Stimulated activated CD4-positive, alpha-beta T cell treated with anti-CD3 and anti-CD28 coated beads, Interleukin-2, amount 100 ng/mL, for 24 hours (primary cell): ENCODE data around the gene TNRC6C.
"Not testable (repeated sequence)": the region's sequence is repeated elsewhere in the genome, so short reads cannot be mapped to it uniquely, and the experiment has no call there.

Experiments
- DNase-seq, 2 donors: peaks; one replicate each; pipeline ENCODE4 v3.0.0-alpha.2; 2020

The TNRC6C gene

DNA sequence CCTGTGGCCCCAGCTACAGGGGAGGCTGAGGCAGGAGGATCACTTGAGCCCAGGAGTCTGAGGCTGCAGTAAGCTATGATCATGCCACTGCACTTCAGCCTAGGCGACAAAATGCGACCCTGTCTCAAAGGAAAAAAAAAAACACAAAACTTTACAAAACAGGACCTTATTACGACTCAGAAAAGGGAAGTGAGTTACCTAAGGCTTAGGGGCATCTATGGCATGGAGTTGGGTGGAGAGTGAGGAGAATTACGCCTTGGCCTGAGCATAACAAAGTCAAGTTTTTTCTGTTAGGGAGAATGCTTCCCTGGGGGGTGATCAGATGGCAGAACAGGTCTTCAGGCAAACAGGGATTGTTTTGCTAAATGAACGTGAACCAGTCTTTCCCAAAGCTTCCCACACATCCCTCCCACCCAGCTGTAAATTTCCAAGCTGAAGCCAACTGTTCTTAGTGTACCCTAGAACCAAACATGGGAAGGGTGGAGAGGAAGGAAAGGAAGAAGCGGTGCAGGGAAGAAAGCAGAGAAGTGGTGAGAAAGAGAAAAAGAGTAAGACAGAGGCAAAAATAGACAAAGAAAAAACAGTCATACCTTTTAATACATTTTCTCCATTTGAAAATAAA, 24.6 kb upstream of the TNRC6C start:
- no peak for DNase-seq

DNA sequence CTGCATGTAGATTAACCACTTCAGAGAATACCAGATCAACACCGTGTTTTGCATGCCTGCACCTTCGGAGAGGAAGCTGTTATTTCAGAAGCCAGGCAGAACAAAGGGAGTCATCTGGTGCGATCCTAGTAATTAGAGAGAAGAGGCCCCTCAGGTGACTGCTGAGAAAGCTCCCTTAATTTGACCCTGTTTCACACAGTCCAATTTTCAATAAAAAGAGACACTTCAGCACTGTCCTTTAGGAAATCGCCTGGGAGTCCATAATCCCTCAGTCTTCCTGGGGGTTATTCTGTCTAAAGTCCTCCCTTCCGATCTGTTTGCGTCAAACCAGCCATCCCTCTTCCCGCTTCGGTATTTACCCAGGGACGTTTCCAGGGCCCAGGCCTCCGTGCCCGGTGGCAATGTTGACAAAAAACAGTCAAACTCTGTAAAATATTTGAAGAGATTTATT, 23.4 kb upstream of the TNRC6C start:
- DNase-seq, result no peak

DNA sequence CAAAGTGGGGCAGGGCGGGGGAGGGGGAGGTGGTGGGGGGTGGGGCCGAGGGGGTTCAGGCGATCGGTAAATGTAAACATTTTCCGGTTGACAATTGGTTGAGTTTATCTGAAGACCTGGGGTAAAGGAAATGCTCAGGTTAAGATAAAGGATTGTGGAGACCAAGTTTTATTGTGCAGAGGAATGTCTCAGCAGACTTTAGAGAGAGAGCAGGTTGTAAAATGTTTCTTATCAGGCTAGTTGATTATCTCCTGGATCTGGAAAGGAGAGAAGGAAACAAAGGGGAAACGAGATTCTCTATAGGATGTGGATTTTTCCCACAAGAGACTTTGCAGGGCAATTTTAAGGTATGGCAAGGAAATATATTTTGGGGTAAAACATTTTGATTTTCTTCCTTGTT, 22.8 kb upstream of the TNRC6C start:
- not testable (repeated sequence) for DNase-seq

DNA sequence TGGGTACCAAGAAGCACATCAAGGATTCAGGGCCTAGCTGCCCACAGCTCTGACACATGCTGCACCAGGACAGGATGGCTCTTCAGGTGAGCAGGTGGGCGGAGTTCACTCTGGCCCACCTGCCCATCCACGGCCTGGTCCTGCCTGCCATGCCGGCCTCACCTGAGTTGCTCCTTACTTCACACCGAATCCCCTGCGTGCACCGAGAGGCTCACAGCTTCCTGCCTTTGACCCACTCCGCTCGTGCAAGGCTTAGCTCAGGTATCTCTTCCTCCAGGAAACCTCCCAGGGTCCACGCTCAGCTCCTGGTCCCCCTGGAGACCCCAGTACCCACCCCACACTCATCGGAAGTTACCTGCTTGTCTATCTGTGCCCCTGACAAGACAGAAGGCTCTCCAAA, 21.6 kb upstream of the TNRC6C start:
- DNase-seq, result no peak

DNA sequence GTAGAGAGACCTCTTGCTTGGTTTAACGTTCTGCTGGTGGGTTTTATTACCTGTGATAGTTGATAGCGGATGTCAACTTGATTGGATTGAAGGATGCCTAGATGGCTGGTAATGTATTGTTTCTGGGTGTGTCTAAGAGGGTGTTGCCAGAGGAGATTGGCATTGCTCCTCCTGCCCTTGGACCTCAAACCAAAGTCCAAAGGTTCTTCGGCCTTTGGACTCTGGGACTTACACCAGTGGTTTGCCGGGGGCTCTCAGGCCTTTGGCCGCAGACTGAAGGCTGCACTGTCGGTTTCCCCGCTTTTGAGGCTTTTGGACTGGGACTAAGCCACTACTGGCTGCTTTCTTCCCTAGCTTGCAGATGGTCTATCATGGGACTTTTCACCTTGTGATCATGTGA, 17.5 kb upstream of the TNRC6C start:
- DNase-seq, result no peak

DNA sequence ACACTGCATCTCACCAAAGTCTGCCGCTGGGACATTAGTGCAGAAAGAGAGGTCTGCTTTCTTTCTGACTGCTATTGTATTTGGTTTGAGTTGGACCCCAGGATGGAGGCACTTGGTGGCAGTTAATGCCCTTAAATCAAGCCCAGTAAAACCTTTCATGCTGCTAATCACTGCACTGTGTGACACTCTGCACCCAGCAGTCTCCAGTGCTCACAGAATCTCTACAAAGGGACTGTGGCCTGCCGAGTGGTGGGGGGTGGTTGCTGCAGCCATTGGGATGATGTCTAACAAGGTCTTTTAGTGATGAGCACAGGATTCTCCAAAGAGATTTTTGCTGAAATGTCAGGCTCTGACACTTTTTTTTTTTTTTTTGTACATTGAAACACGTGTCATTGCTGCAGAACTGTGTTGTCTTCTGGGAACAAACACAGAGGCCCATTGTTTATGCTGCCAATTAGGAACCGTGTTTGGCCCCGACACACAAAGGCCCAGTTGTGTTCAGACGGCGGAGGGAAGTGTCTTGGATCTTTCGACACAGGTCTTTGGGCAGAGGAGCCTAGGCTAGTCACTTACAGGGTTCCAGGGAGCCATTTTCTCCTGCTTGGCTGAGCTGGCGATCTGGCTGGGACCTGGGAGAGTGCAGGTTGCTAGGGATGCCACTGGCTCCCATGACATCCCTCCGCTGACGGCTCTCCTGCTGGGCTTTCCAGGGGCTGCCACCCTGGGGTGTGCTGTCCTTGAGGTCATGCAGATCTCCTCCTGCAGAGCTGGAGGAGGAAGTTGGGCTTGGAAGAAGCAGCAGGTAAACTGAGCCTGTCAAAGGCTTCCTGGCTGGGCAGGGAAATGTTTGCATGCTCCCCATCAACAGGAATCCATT, 16.2 kb upstream of the TNRC6C start:
- DNase-seq, result no peak

DNA sequence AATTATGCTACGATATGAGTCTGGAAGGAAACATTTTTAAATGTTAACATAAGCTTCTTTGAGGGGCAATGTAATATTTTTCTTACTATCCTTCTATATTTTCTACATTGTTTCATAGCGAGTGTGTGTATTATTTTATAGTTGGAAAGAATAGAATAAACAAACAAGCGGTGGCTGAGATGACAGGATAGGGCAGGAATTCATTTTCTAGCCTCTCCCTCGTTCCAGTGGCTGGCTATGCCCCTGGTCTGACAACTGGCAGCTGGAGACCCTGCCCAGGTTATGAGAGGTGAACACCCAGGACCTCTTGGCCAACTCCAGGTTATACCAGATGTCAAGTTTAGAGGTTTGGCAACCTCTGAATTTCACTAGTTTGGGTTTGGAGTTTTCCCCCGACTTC, 14.5 kb upstream of the TNRC6C start:
- DNase-seq, result no peak

DNA sequence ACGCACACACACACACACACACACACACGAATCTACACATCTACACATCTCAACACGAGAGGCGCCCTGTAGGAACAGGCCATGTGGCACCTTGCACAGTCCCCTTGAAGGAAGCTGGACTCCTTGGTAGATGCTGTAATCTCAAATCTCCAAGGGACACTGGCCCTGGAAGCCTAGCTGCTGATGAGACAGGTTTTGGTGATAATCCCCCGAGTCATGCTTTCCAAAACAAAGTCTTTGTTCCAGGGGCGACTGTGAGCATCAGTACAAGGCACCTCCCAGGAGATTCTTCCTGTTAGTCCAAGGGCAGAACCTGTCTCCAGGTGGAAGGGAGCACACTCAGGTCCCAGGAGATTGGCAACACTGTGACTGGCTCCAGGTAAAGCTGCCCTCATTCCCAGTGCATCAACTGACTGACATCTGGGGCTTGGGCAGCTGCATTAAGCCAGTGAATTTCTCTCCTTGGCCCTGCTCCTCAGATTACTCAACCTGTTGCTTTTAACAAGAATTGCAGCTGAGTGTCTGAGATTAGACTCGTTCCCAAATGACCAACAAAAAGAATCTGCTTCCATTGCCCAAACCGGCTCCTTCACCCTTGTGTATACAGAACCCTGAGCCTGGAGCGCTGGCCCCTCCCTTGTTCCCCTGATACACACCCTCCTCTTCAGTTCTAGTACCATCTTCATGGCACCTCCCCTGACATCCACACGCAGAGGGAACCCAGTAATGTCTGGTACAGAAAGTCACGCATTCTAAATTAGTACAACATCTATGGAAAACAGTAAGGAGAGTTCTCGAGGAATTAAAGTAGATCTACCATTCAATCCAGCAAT, 13.9 kb upstream of the TNRC6C start:
- DNase-seq, result no peak

DNA sequence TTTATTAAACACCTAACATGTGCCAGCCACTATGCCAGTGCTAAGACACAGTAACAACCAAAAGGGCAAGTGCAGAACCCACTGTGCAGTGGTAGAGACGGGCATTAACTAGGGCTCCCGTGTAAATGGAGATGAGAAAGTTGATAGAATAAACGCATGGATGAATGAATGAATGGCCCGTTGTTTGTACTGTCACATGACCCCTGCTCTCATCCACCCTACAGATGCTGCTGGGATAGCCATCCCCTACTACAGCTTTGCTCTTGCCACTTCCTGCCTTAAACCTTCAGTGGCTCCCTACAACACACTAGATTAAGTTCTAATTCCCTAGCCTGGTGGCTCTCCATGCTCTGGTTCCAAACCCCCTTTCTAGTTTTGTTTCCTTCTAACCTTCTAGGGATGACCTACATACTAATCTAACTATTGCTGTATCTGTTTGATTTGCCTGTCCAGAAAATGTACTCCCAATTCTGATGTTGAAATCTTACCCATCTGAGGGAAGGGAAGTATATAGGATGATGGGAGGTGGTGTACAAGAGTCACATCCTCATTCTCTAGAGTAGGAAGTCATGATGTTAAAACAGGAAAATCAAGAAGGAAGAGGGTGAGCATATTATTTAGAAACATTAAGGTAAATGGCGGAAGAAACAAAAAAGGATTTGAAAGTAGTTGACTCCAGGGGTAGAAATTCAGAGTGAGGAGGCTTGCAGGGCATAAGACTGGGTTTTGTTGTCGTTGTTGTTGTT, 11.4 kb upstream of the TNRC6C start:
- no peak for DNase-seq

DNA sequence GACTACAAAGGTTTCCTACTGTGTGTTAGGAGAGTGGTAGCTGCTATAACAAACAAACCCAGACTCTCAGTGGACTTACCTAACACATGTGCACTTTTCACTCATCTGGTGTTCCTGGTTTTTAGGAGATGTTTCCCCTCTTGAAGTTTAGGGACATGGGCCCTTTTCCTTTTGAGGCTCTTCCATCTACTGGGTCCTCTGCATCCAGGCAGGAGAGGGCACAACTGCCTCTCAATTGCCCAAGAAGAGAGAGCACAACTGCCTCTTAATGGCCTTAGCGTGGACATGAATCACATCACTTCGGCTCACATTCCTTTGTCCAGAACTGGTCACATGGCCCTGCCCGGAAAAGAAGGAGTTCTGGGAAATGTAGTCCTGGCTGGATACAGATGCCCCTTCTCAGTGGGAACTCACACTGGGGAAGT, 9.8 kb upstream of the TNRC6C start:
- no peak for DNase-seq

DNA sequence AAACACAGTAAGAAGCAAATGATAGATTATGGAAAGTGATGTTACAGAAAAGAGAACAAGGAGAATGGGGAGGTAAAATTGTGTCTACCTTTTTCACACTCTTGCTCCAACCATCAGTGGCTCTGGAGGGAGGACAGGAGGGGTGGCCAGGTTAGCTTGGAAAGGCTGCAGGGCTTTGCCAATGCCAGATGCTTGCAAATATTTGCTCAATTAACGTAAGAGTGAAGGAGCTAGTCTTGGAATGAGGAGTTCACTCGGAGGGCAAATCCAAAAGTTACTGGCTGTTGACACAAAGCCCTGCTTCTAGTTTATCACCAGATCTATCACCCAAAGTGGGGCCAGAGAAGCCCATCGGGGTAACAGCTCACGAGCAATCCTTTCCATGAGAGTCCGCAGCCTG, 7.4 kb upstream of the TNRC6C start:
- no peak for DNase-seq

DNA sequence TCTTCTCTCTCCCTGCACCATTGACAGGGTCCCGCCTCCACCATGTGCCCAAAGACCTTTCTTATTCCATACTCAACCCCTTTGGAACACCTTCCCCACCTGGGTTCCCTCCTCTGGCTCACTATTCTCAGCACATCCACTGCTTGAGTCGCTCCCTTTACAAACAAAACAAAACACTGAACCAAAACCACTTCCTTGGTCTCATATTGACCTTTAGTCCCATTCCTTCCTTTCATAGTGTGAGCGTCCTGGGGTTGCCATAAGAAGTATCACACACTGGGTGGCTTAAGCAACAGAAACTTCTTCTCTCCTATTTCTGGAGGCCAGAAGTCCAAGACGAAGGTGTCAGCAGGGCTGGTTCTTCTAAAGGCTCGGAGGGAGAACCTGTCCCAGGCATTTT, 6.1 kb upstream of the TNRC6C start:
- DNase-seq, result no peak

DNA sequence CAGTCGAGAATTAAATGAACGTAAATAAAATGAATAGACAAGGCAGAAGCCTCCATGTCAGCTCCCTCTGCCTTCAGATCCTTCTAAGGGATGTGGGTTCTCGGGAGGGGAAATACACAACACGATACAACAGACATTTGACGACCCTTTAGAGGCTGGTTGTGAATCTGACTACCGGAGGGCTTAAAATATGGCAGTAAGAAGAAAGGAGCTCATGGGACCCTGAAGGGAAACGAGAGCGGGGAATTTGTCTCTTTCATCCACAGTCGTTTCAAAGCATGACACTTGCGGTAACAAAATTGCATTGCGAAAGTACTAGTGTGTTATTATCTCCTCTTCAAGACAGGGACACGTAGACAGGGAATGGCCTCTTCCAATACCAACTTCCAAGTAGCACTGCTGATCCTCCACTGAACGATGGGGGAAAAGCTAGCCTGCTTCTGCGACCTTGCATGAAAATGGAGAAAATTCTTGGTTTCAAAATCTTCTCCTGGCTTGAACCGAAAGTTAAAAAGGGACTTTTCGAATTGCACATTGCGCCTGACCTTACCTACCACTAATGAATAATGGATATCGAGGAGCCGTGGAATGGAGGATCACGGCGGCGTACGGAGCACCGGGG, 1.2 kb upstream of the TNRC6C start:
- DNase-seq, result no peak

DNA sequence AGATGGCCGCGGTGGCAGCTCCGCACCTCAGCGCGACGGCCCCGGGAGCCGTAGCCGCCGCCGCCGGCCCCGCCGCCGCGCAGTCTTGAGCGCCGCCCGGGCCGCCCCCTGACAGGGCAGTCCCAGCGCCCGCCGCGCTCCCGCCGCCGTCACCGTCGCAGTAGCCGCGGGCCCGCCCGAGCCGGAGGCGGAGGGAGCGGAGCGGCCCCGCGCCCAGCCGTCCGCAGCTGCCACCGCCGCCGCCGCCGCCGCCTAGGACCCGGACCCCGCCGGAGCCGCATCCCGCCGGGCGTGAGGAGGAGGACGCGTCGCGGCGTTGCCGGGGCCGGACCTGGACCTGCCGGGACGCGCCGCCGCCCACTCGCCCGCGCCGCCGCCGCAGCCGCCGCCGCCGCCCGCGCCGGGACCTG, 218 bp downstream of the TNRC6C start:
- DNase-seq, result no peak

DNA sequence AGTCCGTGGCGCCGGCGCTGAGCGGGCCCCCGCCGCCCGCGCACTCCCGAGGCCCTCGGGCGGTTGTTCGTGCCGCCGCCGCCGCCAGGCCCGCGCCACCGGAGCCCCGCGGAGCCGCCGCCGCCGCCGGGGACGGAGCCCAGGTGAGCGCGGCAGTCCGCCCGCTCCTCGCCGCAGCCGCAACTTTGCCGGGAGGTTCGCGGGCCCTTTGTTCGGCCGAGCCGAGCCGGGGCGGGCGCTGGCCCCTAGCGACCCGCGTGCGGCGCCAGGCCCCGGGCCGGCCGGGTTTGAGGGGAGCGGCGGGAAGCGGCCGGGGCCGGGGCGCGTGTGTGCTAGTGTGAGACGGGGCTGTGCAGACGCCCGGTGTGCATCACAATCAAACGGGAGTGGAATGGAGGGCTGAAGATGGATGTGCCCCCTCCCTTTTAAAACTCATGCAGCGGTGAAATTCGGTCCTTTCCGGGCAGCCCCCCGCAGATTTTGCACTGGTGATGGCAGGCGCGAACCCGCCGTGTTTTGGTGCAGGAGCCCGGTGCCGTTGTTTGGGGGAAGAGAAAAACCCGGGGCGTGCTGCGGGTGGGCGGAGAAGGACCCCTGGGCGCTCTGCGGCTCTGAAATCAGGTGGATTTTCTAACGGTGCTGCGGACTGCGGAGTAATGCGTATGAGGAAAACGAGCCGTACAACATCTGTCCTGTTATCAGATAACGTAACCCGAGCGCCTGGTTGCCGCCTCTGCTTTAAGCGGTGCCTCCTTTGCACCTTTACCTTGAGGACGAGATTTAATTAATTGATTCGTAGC, 823 bp downstream of the TNRC6C start:
- peak; percentile 43 to 47 for DNase-seq

DNA sequence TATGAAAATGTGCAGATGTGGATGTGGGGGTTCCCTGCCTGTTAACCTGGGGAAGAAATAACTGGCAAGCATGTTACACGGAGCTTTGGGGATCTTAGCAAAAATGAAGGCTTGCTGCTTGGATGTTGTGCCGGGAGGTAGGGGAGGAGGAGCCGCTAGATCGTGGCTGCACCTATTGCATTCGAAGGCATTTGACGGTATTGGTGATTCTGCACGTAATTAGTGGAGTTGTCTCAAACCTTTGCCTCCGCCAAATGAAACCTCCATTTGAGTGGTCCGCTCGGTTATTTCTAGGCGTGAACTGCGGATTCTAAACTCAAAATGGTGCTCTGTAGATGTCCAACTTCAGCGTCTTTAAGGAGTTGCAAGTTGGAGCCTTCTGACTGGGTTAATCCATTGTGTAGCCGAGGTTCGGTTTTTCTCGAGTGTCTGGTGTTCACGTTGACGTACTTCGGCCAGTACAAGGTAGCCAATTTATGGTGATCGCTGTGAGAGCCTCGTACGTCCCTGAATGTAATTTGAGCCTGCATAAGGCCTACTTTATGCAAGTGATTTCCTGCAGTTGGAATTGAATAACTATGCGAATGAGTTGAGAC, 1.5 kb downstream of the TNRC6C start:
- DNase-seq, result peak; percentile 33

DNA sequence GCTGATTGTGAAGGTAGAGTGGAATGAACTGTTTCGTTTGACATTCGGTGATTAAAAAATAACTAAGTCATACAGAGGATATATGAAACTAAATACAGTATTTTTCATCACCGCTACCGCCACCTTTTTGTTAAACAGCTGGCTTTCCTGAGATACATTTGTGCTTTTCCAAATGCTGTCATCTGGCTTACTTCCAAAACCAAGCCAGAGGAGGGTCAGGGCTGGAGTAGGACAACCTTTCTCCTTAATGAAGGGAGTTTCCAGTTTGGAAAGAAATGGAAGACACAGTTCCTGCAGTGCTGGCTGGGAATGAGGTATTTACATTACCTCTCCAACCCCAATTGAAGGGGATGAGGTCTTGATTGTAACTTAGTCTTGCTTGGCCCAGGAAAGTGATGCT, 3.2 kb downstream of the TNRC6C start:
- DNase-seq, result no peak

DNA sequence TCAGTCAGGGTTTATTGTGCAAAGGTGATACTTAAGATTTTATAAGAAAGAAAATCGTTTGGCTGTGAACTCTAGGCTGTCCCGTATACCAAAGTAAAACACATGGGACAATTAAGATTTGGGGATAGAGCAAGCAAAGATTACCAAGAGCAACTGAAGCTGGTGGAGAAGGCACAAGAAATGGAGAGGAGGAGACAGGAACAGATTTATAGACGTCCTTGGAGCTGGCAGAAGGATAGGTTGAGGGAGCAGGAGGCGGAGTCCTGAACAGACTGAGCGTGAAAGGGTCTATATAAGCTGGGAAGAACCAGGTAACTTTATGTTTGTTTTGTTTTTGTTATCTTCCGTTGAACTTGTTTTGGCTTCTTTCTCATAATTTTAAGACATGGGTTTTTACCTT, 3.8 kb downstream of the TNRC6C start:
- no peak for DNase-seq

DNA sequence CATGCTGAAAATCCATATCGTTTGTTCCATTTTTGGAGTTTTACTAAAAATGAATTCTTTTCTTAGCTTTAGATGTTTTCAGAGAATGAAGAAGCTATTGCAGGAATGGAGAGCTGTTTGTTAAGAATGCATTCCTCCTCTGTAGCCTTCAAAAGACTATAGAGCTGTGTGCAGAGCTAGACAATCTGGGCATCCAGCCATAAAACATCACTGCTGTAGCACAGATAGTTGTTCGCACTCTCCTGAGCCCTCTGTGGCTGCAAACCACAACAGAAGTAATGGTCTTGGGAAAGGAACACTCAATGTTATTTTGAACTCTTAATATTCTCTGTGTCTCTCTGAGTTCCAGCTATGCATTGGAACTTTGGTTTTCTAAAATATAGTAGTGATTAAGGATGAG, 4.9 kb downstream of the TNRC6C start:
- DNase-seq, result peak in 1 of 2 donors; percentile 9

DNA sequence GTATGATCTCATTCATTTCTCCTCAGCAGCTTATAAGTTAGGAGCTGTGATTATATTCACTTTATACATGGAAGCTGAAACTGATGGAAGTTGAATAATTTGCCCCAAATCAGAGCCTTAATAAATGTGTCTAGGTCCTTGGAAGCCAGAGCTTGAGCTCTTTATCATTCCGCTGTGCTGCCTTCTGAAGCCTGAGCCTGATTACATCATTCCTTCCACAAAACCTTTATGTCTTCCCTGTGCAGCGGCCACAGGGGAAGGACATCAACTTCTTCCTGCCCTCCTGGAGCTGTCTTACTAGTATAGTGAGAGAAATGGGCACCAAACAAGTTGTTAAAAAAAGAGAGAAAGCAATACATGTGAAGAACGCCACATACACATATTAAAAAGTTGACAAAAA, 6.8 kb downstream of the TNRC6C start:
- DNase-seq, result no peak

DNA sequence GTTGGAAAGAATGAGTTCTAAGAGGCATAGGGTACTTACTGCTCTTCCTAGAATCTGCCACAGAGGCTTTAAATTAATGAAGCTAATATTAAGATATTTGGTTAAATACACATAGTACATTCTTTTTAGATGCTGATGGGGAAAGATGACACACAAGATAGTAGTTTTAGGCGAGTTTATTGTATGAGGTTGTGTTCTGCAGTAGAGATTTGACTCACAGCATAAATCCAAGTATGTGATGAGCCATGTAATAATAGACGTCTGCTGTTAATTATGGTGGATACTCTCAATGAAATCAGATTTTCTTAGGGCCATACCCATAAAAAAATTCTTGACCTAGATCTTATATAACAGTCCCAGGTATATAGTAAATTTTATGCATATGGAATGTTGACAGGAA, 8.0 kb downstream of the TNRC6C start:
- no peak for DNase-seq
